BLaER1 treated with 17β-estradiol and CSF1 and Interleukin-3, amounts not matched to agents 10 nM and 100 nM (cell line): ENCODE results near the gene ANO9.
"Not testable (repeated sequence)": the region's sequence is repeated elsewhere in the genome, so short reads cannot be mapped to it uniquely, and the experiment has no call there.

Experiments
- H3K27ac ChIP-seq, 11 experiments: shearing (Covaris generic); formaldehyde crosslinking; 2 replicates each; pipeline ENCODE4 v1.8.1; 2022
- H3K27me3 ChIP-seq, 11 experiments: shearing (Covaris generic); formaldehyde crosslinking; 2 replicates each; pipeline ENCODE4 v1.8.1; 2022
- H3K36me3 ChIP-seq, 11 experiments: shearing (Covaris generic); formaldehyde crosslinking; 2 replicates each; pipeline ENCODE4 v1.8.1; 2022
- H3K4me1 ChIP-seq, 10 experiments: shearing (Covaris generic); formaldehyde crosslinking; 2 replicates each; pipeline ENCODE4 v1.8.1; 2022
- H3K4me2 ChIP-seq, 11 experiments: shearing (Covaris generic); formaldehyde crosslinking; 2 replicates each; pipeline ENCODE4 v1.8.1; 2022
- H3K4me3 ChIP-seq, 10 experiments: shearing (Covaris generic); formaldehyde crosslinking; 2 replicates each; pipeline ENCODE4 v1.8.1; 2022
- H3K9ac ChIP-seq, 11 experiments: shearing (Covaris generic); formaldehyde crosslinking; 2 replicates each; pipeline ENCODE4 v1.8.1; 2022
- H3K9me3 ChIP-seq, 11 experiments: shearing (Covaris generic); formaldehyde crosslinking; replicated peaks in 1 of 11; 2 replicates each; pipeline ENCODE4 v1.8.1; 2022
- H4K20me1 ChIP-seq, 11 experiments: shearing (Covaris generic); formaldehyde crosslinking; 2 replicates each; pipeline ENCODE4 v1.8.1; 2022
- Cebpa-rat ChIP-seq, 11 experiments: shearing (Covaris generic); IDR thresholded peaks; 2 replicates each; pipeline ENCODE4 v1.8.1; 2022

The ANO9 gene

GRCh38 chr11:413120-414081 is 28.4 kb downstream of the ANO9 start:
- H3K9ac ChIP-seq = peak overlapping the region in 7 of 11 experiments; percentile 27 to 51 (median 44); a peak in 8 of 22 replicates
- peak overlapping the region in 3 of 10 experiments; percentile 23 to 81 (median 66); a peak in 4 of 20 replicates for H3K4me3 ChIP-seq
- peak overlapping the region in 5 of 11 experiments; percentile 12 to 45 (median 34); a peak in 8 of 22 replicates for H3K27ac ChIP-seq
- no peaks in the 10 kb centered on the region for H3K36me3 ChIP-seq
- peaks cover 0 to 10% (median 0%) of the 10 kb centered on the region in 11 experiments; a peak in 4 of 22 replicates for H3K27me3 ChIP-seq
- TF ChIP-seq Cebpa-rat (IDR thresholded peaks at IDR 0.05) = no peak
- peaks cover 33 to 70% (median 66%) of the 10 kb centered on the region in 10 experiments for H3K4me1 ChIP-seq
- no peaks in the 10 kb centered on the region for H3K9me3 ChIP-seq
- H4K20me1 ChIP-seq = peaks cover 0 to 24% (median 0%) of the 10 kb centered on the region in 11 experiments; a peak in 4 of 22 replicates
- H3K4me2 ChIP-seq = peak overlapping the region; percentile 28 to 100 (median 99)

- peak overlapping the region; percentile 28 to 100 (median 99); a peak in 19 of 22 replicates for H3K4me2 ChIP-seq
- peaks cover 0 to 24% (median 0%) of the 10 kb centered on the region in 11 experiments; a peak in 4 of 22 replicates for H4K20me1 ChIP-seq
- TF ChIP-seq Cebpa-rat (IDR thresholded peaks at IDR 0.05) = 0 out of 22 replicates have a peak, but pooled peaks of 1 of the 11 experiments have one; percentile 8
- peak overlapping the region in 6 of 11 experiments; percentile 27 to 51 (median 44); a peak in 6 of 22 replicates for H3K9ac ChIP-seq
- H3K4me1 ChIP-seq = peaks cover 32 to 73% (median 70%) of the 10 kb centered on the region in 10 experiments
- peak overlapping the region in 1 of 10 experiments; percentile 66; a peak in 3 of 20 replicates for H3K4me3 ChIP-seq
- H3K27me3 ChIP-seq = peaks cover 0 to 7% (median 0%) of the 10 kb centered on the region in 11 experiments; a peak in 4 of 22 replicates
- H3K36me3 ChIP-seq = no peaks in the 10 kb centered on the region
- no peaks in the 10 kb centered on the region for H3K9me3 ChIP-seq
- peak overlapping the region in 4 of 11 experiments; percentile 20 to 45 (median 38); a peak in 7 of 22 replicates for H3K27ac ChIP-seq
These were observed 29.1 kb downstream of the ANO9 start for GRCh38 chr11:412641-413119.

GRCh38 chr11:411520-411919 is 30.3 kb downstream of the ANO9 start:
- H3K9me3 ChIP-seq, H3K9ac ChIP-seq, H3K4me2 ChIP-seq, H3K27ac ChIP-seq, H3K27me3 ChIP-seq, H3K36me3 ChIP-seq, H3K4me3 ChIP-seq: not testable (repeated sequence)
- Histone ChIP-seq H3K4me1 (peaks cover 32 to 69% (median 66%) of the 10 kb centered on the region in 10 experiments), H4K20me1 (peaks cover 0 to 24% (median 0%) of the 10 kb centered on the region in 11 experiments; a peak in 5 of 22 replicates)

DNA sequence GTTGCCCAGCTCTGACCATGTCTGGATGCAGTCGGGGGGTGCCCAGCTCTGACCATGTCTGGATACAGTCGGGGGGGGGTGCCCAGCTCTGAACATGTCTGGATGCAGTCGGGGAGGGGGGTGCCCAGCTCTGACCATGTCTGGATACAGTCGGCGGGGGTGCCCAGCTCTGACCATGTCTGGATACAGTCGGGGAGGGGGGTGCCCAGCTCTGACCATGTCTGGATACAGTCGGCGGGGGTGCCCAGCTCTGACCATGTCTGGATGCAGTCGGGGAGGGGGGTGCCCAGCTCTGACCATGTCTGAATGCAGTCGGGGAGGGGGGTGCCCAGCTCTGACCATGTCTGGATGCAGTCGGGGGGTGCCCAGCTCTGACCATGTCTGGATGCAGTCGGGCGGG is 31.1 kb downstream of the ANO9 start:
- Histone ChIP-seq H4K20me1 (peaks cover 0 to 24% (median 0%) of the 10 kb centered on the region in 11 experiments; a peak in 5 of 22 replicates), H3K4me1 (peaks cover 32 to 69% (median 66%) of the 10 kb centered on the region in 10 experiments)
- not testable (repeated sequence) for H3K27ac ChIP-seq, H3K9me3 ChIP-seq, H3K4me2 ChIP-seq, H3K4me3 ChIP-seq, H3K36me3 ChIP-seq, H3K9ac ChIP-seq, H3K27me3 ChIP-seq

DNA sequence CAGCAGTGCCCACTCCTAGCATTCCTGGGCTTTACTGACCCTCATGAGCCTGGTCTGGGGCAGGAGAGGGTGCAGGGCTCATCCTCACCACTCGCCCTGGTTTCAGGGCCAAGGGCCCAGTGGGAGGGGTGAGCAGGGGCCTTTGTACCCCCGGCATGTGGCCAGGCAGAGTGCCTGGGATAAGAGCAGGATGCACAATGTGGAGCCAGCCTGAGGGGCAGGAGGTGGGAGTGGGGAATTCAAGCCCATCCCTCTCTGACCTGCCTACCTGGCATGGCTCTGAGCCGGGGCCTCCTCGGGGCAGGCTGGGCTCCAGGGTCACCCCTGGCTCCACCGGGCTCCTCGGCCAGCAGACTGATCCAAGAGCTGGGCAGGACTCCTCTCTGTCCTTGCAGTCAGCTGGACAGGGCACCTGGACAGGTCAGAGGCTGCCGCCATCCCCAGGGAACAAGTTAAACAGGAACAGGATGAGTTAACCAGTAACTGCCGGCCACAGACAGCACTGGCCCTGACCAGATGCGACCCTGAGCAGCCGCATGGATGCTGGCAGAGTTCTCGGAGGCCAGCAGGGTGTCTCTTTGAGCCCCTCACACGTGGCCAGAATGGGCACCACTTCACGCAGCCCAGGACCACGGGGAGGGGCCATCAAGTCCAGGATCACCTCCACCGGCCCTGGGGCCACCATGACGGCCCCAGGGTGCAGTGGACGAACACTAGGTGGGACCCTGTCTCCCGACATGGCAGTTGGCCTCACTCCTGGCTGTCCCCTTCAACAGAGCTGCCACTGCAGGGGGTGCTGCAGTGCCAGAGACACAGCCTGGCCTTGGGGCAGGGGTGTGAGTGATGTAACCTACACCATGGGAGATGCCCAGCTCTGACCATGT is 32.0 kb downstream of the ANO9 start:
- Histone ChIP-seq H3K9ac (no peak overlapping the region), H3K4me3 (no peak overlapping the region), H3K9me3 (no peaks in the 10 kb centered on the region), H3K27me3 (no peaks in the 10 kb centered on the region), H4K20me1 (peaks cover 0 to 28% (median 0%) of the 10 kb centered on the region in 11 experiments; a peak in 5 of 22 replicates), H3K4me2 (peak overlapping the region in 4 of 11 experiments; percentile 0 to 40 (median 32); a peak in 5 of 22 replicates), H3K27ac (peak overlapping the region in 1 of 11 experiments; percentile 15; a peak in 1 of 22 replicates), H3K36me3 (no peaks in the 10 kb centered on the region), H3K4me1 (peaks cover 27 to 70% (median 64%) of the 10 kb centered on the region in 10 experiments)
- no peak for TF ChIP-seq Cebpa-rat (IDR thresholded peaks at IDR 0.05)

- Histone ChIP-seq H3K4me2 (peak overlapping the region in 7 of 11 experiments; percentile 0 to 40 (median 22); a peak in 10 of 22 replicates), H3K27me3 (no peaks in the 10 kb centered on the region), H3K4me3 (no peak overlapping the region), H3K27ac (peak overlapping the region in 1 of 11 experiments; percentile 15; a peak in 3 of 22 replicates), H3K9me3 (no peaks in the 10 kb centered on the region), H3K36me3 (no peaks in the 10 kb centered on the region), H3K4me1 (peaks cover 22 to 65% (median 57%) of the 10 kb centered on the region in 10 experiments), H3K9ac (no peak overlapping the region), H4K20me1 (peaks cover 0 to 32% (median 0%) of the 10 kb centered on the region in 11 experiments; a peak in 5 of 22 replicates)
- TF ChIP-seq Cebpa-rat (IDR thresholded peaks at IDR 0.05) = no peak
These were observed 32.7 kb downstream of the ANO9 start for GRCh38 chr11:409008-409599.

DNA sequence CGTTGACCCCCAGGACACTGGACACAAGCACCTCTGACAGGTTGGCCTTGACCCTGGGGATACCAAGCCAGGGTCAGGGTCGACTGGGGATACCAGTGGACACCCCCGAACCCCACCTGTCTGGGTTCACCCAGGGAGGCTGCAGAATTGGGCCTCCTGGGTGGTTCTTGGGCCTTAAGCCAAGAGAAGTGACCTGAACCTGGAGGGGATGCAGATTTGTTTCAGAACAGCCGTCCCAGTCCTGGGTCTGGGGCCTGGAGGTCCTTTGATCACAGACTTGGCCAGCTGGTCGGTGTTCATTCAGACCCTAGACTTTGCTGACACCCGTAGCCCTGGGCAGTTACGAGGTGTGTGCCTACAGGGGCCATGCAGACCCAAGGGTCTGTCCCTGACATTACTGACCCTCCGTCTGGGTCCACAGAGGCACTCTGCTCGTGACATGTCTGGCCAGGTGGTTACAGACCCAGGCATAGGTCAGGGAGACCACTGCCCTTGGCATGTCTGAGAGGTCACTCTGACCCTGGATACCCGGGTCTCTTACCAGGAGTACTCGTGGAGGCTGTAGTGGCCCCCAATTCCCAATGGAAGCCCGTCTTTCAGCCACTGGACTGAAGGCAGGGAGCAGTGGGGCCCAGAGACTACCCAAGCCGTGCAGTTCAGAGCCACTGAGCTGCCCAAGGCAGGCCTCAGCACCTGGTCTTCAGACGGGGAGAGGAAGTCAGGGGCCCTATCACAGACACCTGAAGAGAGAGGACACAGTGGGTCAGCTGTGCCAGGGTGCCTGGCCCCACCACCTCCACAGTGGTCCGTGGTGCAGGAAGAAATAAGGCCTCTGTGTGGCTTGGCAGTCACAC is 33.4 kb downstream of the ANO9 start:
- peak overlapping the region in 3 of 11 experiments; percentile 11 to 53 (median 17); a peak in 3 of 22 replicates for H3K27ac ChIP-seq
- H3K36me3 ChIP-seq = no peaks in the 10 kb centered on the region
- peak overlapping the region in 10 of 11 experiments; percentile 0 to 85 (median 66); a peak in 15 of 22 replicates for H3K4me2 ChIP-seq
- H3K4me3 ChIP-seq = no peak overlapping the region
- H3K4me1 ChIP-seq = peaks cover 19 to 58% (median 50%) of the 10 kb centered on the region in 10 experiments
- no peak overlapping the region; a peak in 1 of 22 replicates for H3K9ac ChIP-seq
- no peak for TF ChIP-seq Cebpa-rat (IDR thresholded peaks at IDR 0.05)
- peaks cover 0 to 32% (median 0%) of the 10 kb centered on the region in 11 experiments; a peak in 5 of 22 replicates for H4K20me1 ChIP-seq
- peaks cover 0 to 3% (median 0%) of the 10 kb centered on the region in 11 experiments; a peak in 2 of 22 replicates for H3K27me3 ChIP-seq
- H3K9me3 ChIP-seq = no peaks in the 10 kb centered on the region
